Cardiac fibroblast (primary cell): ENCODE data around the gene ARCN1.
A peak's percentile ranks its signal among the peaks of the same experiment; 100 is the strongest.
"Not testable (repeated sequence)": the region's sequence is repeated elsewhere in the genome, so short reads cannot be mapped to it uniquely, and the experiment has no call there.

Experiments used
- DNase-seq, 2 donors: peaks; one replicate each; pipeline versions ENCODE4 v3.0.0 to v3.0.0-alpha.2; 2010; ENCODE audit warnings: low read depth in 2 of 2
- H3K4me3 ChIP-seq, 2 donors: replicated peaks in 1 of 2; 1 replicate in 1 of 2; 2 replicates in 1 of 2; pipeline ENCODE4 v1.5.1; 2011; ENCODE audit warnings: low read depth in 2 of 2, low read length in 2 of 2, mild to moderate bottlenecking in 2 of 2, moderate library complexity in 1 of 2
- CTCF ChIP-seq: IDR thresholded peaks from one replicate; pipeline ENCODE4 v1.5.1; 2011; ENCODE audit warnings: low read depth, mild to moderate bottlenecking, low read length, inconsistent platforms

Gene ARCN1

GRCh38 chr11:118610225-118610772 lies 38.1 kb downstream of the ARCN1 start:
- no peak for DNase-seq
- no peak for TF ChIP-seq CTCF
- H3K4me3 ChIP-seq: peak overlapping the region; percentile 67 to 96

GRCh38 chr11:118610773-118611432 lies 38.7 kb downstream of the ARCN1 start:
- H3K4me3 ChIP-seq: peak overlapping the region; percentile 67 to 96
- peak; percentile 76 for TF ChIP-seq CTCF
- peak; percentile 80 to 83 for DNase-seq

- not testable (repeated sequence) for DNase-seq
- H3K4me3 ChIP-seq: peak overlapping the region; percentile 67 to 96
These were observed 39.2 kb downstream of the ARCN1 start for GRCh38 chr11:118611433-118611795.

GRCh38 chr11:118612378-118612777 lies 40.2 kb downstream of the ARCN1 start:
- TF ChIP-seq CTCF: no peak
- H3K4me3 ChIP-seq: peak overlapping the region in 1 of 2 donors; percentile 26
- DNase-seq: peak; percentile 65 to 93

GRCh38 chr11:118614511-118614910 lies 42.3 kb downstream of the ARCN1 start:
- DNase-seq: no peak
- no peak overlapping the region for H3K4me3 ChIP-seq
- no peak for TF ChIP-seq CTCF

GRCh38 chr11:118615282-118615975 lies 43.2 kb downstream of the ARCN1 start:
- H3K4me3 ChIP-seq: no peak overlapping the region
- TF ChIP-seq CTCF: no peak
- no peak for DNase-seq

- TF ChIP-seq CTCF: no peak
- DNase-seq: no peak
- no peak overlapping the region for H3K4me3 ChIP-seq
These were observed 43.8 kb downstream of the ARCN1 start for GRCh38 chr11:118615976-118616371.
